NB4 (cell line): Measurements from ENCODE around the gene CXorf65.

Experiments
- POLR2A ChIP-seq: IDR thresholded peaks from 2 replicates; pipeline ENCODE4 v1.6.1; 2011; ENCODE audit warnings: mild to moderate bottlenecking; ENCODE audit not compliant: insufficient read length; ENCODE audit errors: extremely low read depth
- TF ChIP-seq, protein P1 (sequence below): IDR thresholded peaks from 2 replicates; pipeline ENCODE4 v1.6.1; 2011; ENCODE audit warnings: low read depth, low read length
- TF ChIP-seq, protein P2 (sequence below): IDR thresholded peaks from one replicate; pipeline ENCODE4 v1.5.1; 2012; ENCODE audit warnings: low read depth, low read length

DNA sequence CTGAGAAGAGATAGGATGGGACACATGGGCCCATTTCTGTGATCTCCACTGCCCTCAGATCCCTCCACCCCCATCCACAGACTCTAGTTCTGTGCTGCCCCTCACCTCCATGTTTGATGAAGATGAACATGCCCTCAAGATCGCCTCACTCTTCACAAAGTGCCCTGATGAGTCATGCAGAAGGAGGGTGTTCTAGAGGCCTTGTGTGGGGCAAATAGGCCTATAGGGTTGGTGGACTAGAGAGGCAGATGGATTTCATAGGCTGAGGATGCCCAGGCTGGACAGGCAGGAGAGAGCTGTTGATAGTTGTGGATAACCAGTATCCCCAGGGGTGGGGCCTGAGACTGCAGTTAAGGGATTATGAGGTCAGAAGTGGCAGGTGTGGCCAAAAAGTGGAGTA is at the start of gene CXorf65:
- TF ChIP-seq POLR2A = no peak
- TF ChIP-seq, protein P1, sequence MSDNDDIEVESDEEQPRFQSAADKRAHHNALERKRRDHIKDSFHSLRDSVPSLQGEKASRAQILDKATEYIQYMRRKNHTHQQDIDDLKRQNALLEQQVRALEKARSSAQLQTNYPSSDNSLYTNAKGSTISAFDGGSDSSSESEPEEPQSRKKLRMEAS = no peak
- TF ChIP-seq, protein P2, sequence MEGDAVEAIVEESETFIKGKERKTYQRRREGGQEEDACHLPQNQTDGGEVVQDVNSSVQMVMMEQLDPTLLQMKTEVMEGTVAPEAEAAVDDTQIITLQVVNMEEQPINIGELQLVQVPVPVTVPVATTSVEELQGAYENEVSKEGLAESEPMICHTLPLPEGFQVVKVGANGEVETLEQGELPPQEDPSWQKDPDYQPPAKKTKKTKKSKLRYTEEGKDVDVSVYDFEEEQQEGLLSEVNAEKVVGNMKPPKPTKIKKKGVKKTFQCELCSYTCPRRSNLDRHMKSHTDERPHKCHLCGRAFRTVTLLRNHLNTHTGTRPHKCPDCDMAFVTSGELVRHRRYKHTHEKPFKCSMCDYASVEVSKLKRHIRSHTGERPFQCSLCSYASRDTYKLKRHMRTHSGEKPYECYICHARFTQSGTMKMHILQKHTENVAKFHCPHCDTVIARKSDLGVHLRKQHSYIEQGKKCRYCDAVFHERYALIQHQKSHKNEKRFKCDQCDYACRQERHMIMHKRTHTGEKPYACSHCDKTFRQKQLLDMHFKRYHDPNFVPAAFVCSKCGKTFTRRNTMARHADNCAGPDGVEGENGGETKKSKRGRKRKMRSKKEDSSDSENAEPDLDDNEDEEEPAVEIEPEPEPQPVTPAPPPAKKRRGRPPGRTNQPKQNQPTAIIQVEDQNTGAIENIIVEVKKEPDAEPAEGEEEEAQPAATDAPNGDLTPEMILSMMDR = no peak
